NCI-H1694 (cell line): Measurements from ENCODE around the gene UBAC2.

Experiments
- DNase-seq: peaks from one replicate; lab custom pipeline; 2025; lab: John Stamatoyannopoulos, UW

Gene UBAC2

GRCh38 chr13:99271249-99271648, 70.6 kb downstream of the UBAC2 start:
- no peak for DNase-seq

- no peak for DNase-seq
Measured at GRCh38 chr13:99272481-99272880, 71.8 kb downstream of the UBAC2 start.

GRCh38 chr13:99273128-99273527, 72.5 kb downstream of the UBAC2 start:
- DNase-seq = no peak

- no peak for DNase-seq
Measured at GRCh38 chr13:99275093-99275469, 74.4 kb downstream of the UBAC2 start.

GRCh38 chr13:99276706-99277105, 76.1 kb downstream of the UBAC2 start:
- DNase-seq = no peak

- DNase-seq = no peak
Measured at GRCh38 chr13:99277629-99278028, 77.0 kb downstream of the UBAC2 start.

- no peak for DNase-seq
Measured at GRCh38 chr13:99278200-99278599, 77.5 kb downstream of the UBAC2 start.

GRCh38 chr13:99278843-99279242, 78.2 kb downstream of the UBAC2 start:
- no peak for DNase-seq

- no peak for DNase-seq
Measured at GRCh38 chr13:99279637-99280036, 79.0 kb downstream of the UBAC2 start.

GRCh38 chr13:99280166-99280565, 79.5 kb downstream of the UBAC2 start:
- no peak for DNase-seq

GRCh38 chr13:99281811-99282263, 81.2 kb downstream of the UBAC2 start:
- DNase-seq = no peak

GRCh38 chr13:99282264-99283231, 81.9 kb downstream of the UBAC2 start:
- DNase-seq = no peak

- DNase-seq = no peak
Measured at GRCh38 chr13:99285432-99286182, 85.0 kb downstream of the UBAC2 start.

GRCh38 chr13:99287551-99287950, 86.9 kb downstream of the UBAC2 start:
- no peak for DNase-seq

GRCh38 chr13:99288089-99288488, 87.4 kb downstream of the UBAC2 start:
- DNase-seq = no peak

GRCh38 chr13:99289271-99289670, 88.6 kb downstream of the UBAC2 start:
- no peak for DNase-seq

GRCh38 chr13:99289674-99290337, 89.2 kb downstream of the UBAC2 start:
- no peak for DNase-seq

GRCh38 chr13:99290894-99291293, 90.2 kb downstream of the UBAC2 start:
- DNase-seq = no peak

GRCh38 chr13:99293178-99293577, 92.5 kb downstream of the UBAC2 start:
- no peak for DNase-seq

GRCh38 chr13:99294198-99294597, 93.5 kb downstream of the UBAC2 start:
- DNase-seq = no peak

GRCh38 chr13:99294958-99295357, 94.3 kb downstream of the UBAC2 start:
- no peak for DNase-seq

GRCh38 chr13:99295488-99296252, 95.0 kb downstream of the UBAC2 start:
- DNase-seq = no peak
